ENCODE data around the gene CLIC5. TPM values are rescaled to one million over a fixed set of nuclear protein-coding genes. Genes with fewer than 3 reads are reported as not detected.

The CLIC5 gene
- polyA plus RNA-seq (0.22 TPM in 1 of 2 replicates, not detected in the other), polyA minus RNA-seq (not detected in 2 replicates)

GRCh38 chr6:46015119-46015968, at the start of gene CLIC5:
CLIC5 (minus strand) TSS chr6:46015860; CDS start chr6:46015542, 318 bp downstream.
- TF ChIP-seq RAD21 (conservative IDR thresholded peaks at IDR 0.05) (no peak), REST (IDR thresholded peaks at IDR 0.05; ENCODE audit: borderline replicate concordance) (no peak), MXI1 (conservative IDR thresholded peaks at IDR 0.05; ENCODE audit: poor library complexity, severe bottlenecking) (no peak), POLR2AphosphoS5 (IDR thresholded peaks at IDR 0.05) (no peak), EP300 (conservative IDR thresholded peaks at IDR 0.05; ENCODE audit: poor library complexity, severe bottlenecking) (no peak), SMC3 (conservative IDR thresholded peaks at IDR 0.05; ENCODE audit: poor library complexity) (no peak), EZH2 (IDR thresholded peaks at IDR 0.05; ENCODE audit: borderline replicate concordance, insufficient read depth, low read length, poor library complexity, severe bottlenecking) (no peak), TAF1 (IDR thresholded peaks at IDR 0.05; ENCODE audit: low read depth) (no peak)
- TF ChIP-seq, protein P1, sequence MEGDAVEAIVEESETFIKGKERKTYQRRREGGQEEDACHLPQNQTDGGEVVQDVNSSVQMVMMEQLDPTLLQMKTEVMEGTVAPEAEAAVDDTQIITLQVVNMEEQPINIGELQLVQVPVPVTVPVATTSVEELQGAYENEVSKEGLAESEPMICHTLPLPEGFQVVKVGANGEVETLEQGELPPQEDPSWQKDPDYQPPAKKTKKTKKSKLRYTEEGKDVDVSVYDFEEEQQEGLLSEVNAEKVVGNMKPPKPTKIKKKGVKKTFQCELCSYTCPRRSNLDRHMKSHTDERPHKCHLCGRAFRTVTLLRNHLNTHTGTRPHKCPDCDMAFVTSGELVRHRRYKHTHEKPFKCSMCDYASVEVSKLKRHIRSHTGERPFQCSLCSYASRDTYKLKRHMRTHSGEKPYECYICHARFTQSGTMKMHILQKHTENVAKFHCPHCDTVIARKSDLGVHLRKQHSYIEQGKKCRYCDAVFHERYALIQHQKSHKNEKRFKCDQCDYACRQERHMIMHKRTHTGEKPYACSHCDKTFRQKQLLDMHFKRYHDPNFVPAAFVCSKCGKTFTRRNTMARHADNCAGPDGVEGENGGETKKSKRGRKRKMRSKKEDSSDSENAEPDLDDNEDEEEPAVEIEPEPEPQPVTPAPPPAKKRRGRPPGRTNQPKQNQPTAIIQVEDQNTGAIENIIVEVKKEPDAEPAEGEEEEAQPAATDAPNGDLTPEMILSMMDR (IDR thresholded peaks at IDR 0.05; ENCODE audit: poor library complexity, severe bottlenecking), result no peak
- H4K20me1 ChIP-seq (ENCODE audit: insufficient read depth), result no peaks in the 10 kb centered on the region
- no peak within 1 kb of the TSS for H2AFZ ChIP-seq (ENCODE audit: low read depth, low read length)
- H3K4me2 ChIP-seq (ENCODE audit: low read length), result peak within 1 kb of the TSS; percentile 68
- no peak within 1 kb of the TSS for H3K27ac ChIP-seq (ENCODE audit: low read length)
- H3F3A ChIP-seq (ENCODE audit: insufficient read depth, low read length, poor library complexity, severe bottlenecking), result no peaks in the 10 kb centered on the region
- H3K9ac ChIP-seq (ENCODE audit: low read length), result peak within 1 kb of the TSS; percentile 12
- H3K4me3 ChIP-seq (ENCODE audit: low read length), result peak within 1 kb of the TSS; percentile 70
- H3K9me3 ChIP-seq (ENCODE audit: low read length), result peaks cover 5% of the 10 kb centered on the region
- H3K79me2 ChIP-seq (replicated peaks; ENCODE audit: insufficient read depth, low read length), result no peaks in the 10 kb centered on the region
- H3K27me3 ChIP-seq (ENCODE audit: insufficient read depth, low read depth, low read length), result peaks cover 46% of the 10 kb centered on the region
- no peaks in the 10 kb centered on the region for H3K36me3 ChIP-seq (ENCODE audit: insufficient read depth, low read length)
- H3K9me2 ChIP-seq (ENCODE audit: insufficient read depth, low read length), result no peaks in the 10 kb centered on the region

DNA sequence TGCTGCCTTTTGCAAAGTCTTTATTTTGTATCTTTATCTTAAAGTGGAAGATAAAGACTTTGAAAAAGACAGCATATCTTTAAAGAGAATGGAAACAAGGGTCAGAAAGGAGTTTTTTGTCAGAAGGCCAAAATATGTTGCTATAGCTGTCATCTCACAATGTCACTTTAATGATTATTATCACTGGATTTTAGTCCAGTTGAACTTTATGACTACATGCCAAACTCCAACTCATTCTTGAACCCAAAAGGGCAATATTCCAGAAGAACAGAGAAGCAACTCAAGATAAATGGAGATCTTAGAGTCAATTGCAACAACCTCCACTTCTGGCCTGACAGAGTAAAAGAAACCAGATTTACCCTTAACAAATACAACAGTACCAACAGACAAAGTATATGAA, 47.3 kb upstream of the CLIC5 start:
- Histone ChIP-seq H3K9me2 (ENCODE audit: insufficient read depth, low read length) (no peaks in the 10 kb centered on the region), H3K27me3 (ENCODE audit: insufficient read depth, low read depth, low read length) (no peaks in the 10 kb centered on the region), H3K9ac (ENCODE audit: low read length) (no peak overlapping the region), H3F3A (ENCODE audit: insufficient read depth, low read length, poor library complexity, severe bottlenecking) (no peaks in the 10 kb centered on the region), H3K4me2 (ENCODE audit: low read length) (no peak overlapping the region), H2AFZ (ENCODE audit: low read depth, low read length) (no peak overlapping the region), H3K27ac (ENCODE audit: low read length) (no peak overlapping the region), H3K79me2 (replicated peaks; ENCODE audit: insufficient read depth, low read length) (no peaks in the 10 kb centered on the region), H3K4me3 (ENCODE audit: low read length) (no peak overlapping the region), H4K20me1 (ENCODE audit: insufficient read depth) (no peaks in the 10 kb centered on the region), H3K36me3 (ENCODE audit: insufficient read depth, low read length) (no peaks in the 10 kb centered on the region), H3K9me3 (ENCODE audit: low read length) (no peaks in the 10 kb centered on the region)
- TF ChIP-seq, protein P1 (IDR thresholded peaks at IDR 0.05; ENCODE audit: poor library complexity, severe bottlenecking), result no peak
- TF ChIP-seq EZH2 (IDR thresholded peaks at IDR 0.05; ENCODE audit: borderline replicate concordance, insufficient read depth, low read length, poor library complexity, severe bottlenecking), result no peak
- no peak for TF ChIP-seq REST (IDR thresholded peaks at IDR 0.05; ENCODE audit: borderline replicate concordance)
- no peak for TF ChIP-seq EP300 (conservative IDR thresholded peaks at IDR 0.05; ENCODE audit: poor library complexity, severe bottlenecking)
- TF ChIP-seq RAD21 (conservative IDR thresholded peaks at IDR 0.05), result no peak
- TF ChIP-seq TAF1 (IDR thresholded peaks at IDR 0.05; ENCODE audit: low read depth), result no peak
- no peak for TF ChIP-seq SMC3 (conservative IDR thresholded peaks at IDR 0.05; ENCODE audit: poor library complexity)
- TF ChIP-seq POLR2AphosphoS5 (IDR thresholded peaks at IDR 0.05), result no peak
- TF ChIP-seq MXI1 (conservative IDR thresholded peaks at IDR 0.05; ENCODE audit: poor library complexity, severe bottlenecking), result no peak
